Measurements from ENCODE around the gene LRP1.

Gene LRP1

DNA sequence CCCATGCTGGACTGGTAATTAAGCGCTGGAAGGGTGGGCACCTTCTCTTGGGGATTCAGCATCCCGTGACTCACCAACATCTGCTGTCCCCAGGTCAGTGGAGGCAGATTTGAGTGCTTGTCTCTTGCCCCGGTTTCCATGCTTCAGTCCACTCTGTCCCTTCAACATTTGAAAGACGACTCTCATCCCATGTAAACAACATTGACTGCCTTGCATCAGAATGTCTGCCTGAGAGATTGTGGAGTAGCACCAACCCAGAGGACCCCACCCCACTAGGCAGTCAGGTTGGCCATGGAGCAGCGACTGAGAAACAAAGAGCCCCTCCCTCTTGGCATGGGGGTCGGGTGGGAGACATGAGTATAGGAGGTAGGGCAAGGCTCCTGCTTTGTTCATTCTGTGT lies 127.6 kb downstream of the LRP1 start:
- DNase-seq (ENCODE audit: low read depth in 1 of 2, low spot score in 1 of 2), result no peak
- H3K27me3 ChIP-seq (ENCODE audit: insufficient read depth, poor library complexity, severe bottlenecking), result no peaks in the 10 kb centered on the region
- no peak for TF ChIP-seq SPI1 (IDR thresholded peaks at IDR 0.05; ENCODE audit: borderline replicate concordance, low read depth)
- TF ChIP-seq GABPA (IDR thresholded peaks at IDR 0.05; ENCODE audit: low read depth), result no peak
- no peak for TF ChIP-seq CTCF (IDR thresholded peaks at IDR 0.05; ENCODE audit: insufficient read depth, low read length)
- TF ChIP-seq, protein P1, sequence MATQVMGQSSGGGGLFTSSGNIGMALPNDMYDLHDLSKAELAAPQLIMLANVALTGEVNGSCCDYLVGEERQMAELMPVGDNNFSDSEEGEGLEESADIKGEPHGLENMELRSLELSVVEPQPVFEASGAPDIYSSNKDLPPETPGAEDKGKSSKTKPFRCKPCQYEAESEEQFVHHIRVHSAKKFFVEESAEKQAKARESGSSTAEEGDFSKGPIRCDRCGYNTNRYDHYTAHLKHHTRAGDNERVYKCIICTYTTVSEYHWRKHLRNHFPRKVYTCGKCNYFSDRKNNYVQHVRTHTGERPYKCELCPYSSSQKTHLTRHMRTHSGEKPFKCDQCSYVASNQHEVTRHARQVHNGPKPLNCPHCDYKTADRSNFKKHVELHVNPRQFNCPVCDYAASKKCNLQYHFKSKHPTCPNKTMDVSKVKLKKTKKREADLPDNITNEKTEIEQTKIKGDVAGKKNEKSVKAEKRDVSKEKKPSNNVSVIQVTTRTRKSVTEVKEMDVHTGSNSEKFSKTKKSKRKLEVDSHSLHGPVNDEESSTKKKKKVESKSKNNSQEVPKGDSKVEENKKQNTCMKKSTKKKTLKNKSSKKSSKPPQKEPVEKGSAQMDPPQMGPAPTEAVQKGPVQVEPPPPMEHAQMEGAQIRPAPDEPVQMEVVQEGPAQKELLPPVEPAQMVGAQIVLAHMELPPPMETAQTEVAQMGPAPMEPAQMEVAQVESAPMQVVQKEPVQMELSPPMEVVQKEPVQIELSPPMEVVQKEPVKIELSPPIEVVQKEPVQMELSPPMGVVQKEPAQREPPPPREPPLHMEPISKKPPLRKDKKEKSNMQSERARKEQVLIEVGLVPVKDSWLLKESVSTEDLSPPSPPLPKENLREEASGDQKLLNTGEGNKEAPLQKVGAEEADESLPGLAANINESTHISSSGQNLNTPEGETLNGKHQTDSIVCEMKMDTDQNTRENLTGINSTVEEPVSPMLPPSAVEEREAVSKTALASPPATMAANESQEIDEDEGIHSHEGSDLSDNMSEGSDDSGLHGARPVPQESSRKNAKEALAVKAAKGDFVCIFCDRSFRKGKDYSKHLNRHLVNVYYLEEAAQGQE (IDR thresholded peaks at IDR 0.05; ENCODE audit: insufficient replicate concordance, low read depth), result no peak
- no peak for TF ChIP-seq POLR2AphosphoS5 (IDR thresholded peaks at IDR 0.05; ENCODE audit: low read depth)

DNA sequence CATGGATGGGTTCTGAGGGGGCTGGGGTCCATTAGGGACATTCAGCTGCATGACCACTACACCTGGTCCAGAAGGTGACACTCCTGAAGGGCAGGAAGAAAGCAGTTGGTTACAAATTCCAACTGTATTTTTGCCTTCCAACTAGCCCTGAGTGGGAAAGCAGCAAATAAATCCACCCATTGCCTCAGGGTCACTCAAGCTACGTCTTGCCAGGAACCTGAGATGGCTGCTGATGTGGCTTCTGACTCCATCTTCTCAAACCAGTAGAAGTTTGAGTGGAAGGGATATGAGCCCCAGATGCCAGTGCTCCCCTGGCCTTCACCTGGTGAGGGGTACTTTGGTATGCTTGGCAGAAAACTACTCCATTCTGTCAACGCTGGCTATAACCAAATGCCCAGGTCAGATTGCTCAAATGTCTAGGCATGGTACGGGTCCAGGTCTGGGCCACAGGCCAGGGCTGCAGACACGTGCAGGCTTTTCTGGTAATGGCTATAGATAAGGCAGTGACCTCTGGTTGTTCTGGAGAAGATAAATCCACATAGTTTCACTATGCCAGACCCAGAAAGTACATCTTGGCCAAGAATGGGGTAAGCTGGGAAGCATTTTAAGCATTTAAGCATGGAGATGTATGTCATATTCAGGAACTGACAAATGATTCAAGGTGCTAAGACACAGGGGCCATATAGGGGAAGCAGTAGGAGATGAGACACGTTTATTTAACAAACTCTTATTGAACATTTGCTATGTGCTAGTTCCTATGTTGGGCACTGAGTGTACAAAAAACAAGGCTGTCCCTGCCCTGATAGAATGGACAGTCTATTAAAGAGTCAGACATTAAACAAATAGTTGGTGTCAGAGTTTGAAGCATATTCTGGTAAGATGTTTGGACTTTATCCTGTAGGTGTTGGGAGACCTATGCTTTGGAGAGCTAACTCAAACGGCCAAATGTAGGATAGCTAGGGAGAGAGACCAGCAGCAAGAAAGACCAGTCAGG lies 131.0 kb downstream of the LRP1 start:
- Histone ChIP-seq H3K4me3 (replicated peaks; ENCODE audit: insufficient read depth, low read length) (no peak overlapping the region), H3K27me3 (ENCODE audit: insufficient read depth, poor library complexity, severe bottlenecking) (no peaks in the 10 kb centered on the region), H3K27ac (replicated peaks) (no peak overlapping the region)
- TF ChIP-seq, protein P1 (IDR thresholded peaks at IDR 0.05; ENCODE audit: insufficient replicate concordance, low read depth), result no peak
- TF ChIP-seq POLR2AphosphoS5 (IDR thresholded peaks at IDR 0.05; ENCODE audit: low read depth) (no peak), CTCF (IDR thresholded peaks at IDR 0.05; ENCODE audit: insufficient read depth, low read length) (no peak), SPI1 (IDR thresholded peaks at IDR 0.05; ENCODE audit: borderline replicate concordance, low read depth) (no peak), GABPA (IDR thresholded peaks at IDR 0.05; ENCODE audit: low read depth) (no peak)
- DNase-seq (ENCODE audit: low read depth in 1 of 2, low spot score in 1 of 2), result no peak

More for the DNA sequence above, 127.6 kb downstream of the LRP1 start:
- Histone ChIP-seq H3K4me3 (replicated peaks; ENCODE audit: insufficient read depth, low read length) (no peak overlapping the region), H3K27ac (replicated peaks) (no peak overlapping the region)

DNA sequence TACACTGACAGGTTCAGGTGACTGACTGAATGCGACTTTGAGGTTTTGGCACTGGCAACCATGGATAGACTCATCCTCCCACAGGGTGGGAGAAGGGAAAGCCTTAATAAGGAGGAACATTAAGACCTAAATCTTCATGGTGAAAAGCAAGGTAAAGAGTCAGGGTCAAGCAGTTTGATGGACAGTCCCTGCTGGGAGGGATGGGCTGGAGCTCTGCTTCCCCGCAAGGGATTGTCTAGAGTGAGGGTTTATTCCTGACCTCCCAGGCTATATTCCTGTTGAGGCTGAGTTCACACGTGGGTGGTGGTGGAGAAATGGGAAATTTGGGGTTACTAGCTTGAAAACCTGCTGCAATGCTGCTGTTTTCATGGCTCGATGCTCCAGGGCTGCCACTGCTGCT lies 132.1 kb downstream of the LRP1 start:
- no peak for DNase-seq (ENCODE audit: low read depth in 1 of 2, low spot score in 1 of 2)
- Histone ChIP-seq H3K27ac (replicated peaks) (no peak overlapping the region), H3K27me3 (ENCODE audit: insufficient read depth, poor library complexity, severe bottlenecking) (no peaks in the 10 kb centered on the region), H3K4me3 (replicated peaks; ENCODE audit: insufficient read depth, low read length) (no peak overlapping the region)
- TF ChIP-seq POLR2AphosphoS5 (IDR thresholded peaks at IDR 0.05; ENCODE audit: low read depth) (no peak), SPI1 (IDR thresholded peaks at IDR 0.05; ENCODE audit: borderline replicate concordance, low read depth) (no peak), GABPA (IDR thresholded peaks at IDR 0.05; ENCODE audit: low read depth) (no peak), CTCF (IDR thresholded peaks at IDR 0.05; ENCODE audit: insufficient read depth, low read length) (no peak)
- TF ChIP-seq, protein P1 (IDR thresholded peaks at IDR 0.05; ENCODE audit: insufficient replicate concordance, low read depth), result no peak
